ENCODE results near the gene NTNG1. TPM values are rescaled to one million over a fixed set of nuclear protein-coding genes. Genes with fewer than 3 reads are reported as not detected.

The NTNG1 gene
- total RNA-seq, 1 experiment from 2014 or later: 2.3 TPM

DNA sequence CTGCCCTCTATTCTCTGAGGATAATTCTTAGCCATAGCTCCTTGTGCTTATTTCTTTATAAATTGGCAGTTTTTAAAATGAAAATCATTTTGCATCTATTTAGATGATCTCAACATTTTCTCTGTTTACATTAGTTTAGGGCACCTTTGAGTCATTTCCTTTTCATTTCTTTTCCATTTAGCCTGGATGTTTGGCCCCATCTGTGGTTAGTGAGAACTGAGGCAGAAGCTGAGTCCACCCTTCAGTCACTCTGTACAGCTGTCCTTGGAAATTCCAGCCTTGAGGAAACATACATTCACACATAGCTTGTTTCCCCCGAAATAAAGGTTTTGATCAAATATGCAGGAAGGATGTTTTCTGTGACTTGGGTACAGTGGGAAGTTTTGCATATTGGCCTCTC is 123.7 kb downstream of the NTNG1 start (continued):
- TF ChIP-seq ZNF425 (CRISPR knock-in tag; conservative IDR thresholded peaks at IDR 0.05): no peak
- no peak for TF ChIP-seq NR1H2 (CRISPR knock-in tag; IDR thresholded peaks at IDR 0.05)
- TF ChIP-seq ZNF671 (CRISPR knock-in tag; IDR thresholded peaks at IDR 0.05): no peak
- no peak for TF ChIP-seq ELF4 (CRISPR knock-in tag; IDR thresholded peaks at IDR 0.05; ENCODE audit: low read depth)
- TF ChIP-seq, protein P1, sequence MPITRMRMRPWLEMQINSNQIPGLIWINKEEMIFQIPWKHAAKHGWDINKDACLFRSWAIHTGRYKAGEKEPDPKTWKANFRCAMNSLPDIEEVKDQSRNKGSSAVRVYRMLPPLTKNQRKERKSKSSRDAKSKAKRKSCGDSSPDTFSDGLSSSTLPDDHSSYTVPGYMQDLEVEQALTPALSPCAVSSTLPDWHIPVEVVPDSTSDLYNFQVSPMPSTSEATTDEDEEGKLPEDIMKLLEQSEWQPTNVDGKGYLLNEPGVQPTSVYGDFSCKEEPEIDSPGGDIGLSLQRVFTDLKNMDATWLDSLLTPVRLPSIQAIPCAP (CRISPR knock-in tag; IDR thresholded peaks at IDR 0.05): no peak
- TF ChIP-seq ZNF416 (CRISPR knock-in tag; IDR thresholded peaks at IDR 0.05): no peak
- TF ChIP-seq, protein P2, sequence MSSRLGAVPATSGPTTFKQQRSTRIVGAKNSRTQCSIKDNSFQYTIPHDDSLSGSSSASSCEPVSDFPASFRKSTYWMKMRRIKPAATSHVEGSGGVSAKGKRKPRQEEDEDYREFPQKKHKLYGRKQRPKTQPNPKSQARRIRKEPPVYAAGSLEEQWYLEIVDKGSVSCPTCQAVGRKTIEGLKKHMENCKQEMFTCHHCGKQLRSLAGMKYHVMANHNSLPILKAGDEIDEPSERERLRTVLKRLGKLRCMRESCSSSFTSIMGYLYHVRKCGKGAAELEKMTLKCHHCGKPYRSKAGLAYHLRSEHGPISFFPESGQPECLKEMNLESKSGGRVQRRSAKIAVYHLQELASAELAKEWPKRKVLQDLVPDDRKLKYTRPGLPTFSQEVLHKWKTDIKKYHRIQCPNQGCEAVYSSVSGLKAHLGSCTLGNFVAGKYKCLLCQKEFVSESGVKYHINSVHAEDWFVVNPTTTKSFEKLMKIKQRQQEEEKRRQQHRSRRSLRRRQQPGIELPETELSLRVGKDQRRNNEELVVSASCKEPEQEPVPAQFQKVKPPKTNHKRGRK (CRISPR knock-in tag; IDR thresholded peaks at IDR 0.05; ENCODE audit: borderline replicate concordance): no peak
- no peak for TF ChIP-seq ZNF263 (CRISPR knock-in tag; IDR thresholded peaks at IDR 0.05; ENCODE audit: low read depth)

DNA sequence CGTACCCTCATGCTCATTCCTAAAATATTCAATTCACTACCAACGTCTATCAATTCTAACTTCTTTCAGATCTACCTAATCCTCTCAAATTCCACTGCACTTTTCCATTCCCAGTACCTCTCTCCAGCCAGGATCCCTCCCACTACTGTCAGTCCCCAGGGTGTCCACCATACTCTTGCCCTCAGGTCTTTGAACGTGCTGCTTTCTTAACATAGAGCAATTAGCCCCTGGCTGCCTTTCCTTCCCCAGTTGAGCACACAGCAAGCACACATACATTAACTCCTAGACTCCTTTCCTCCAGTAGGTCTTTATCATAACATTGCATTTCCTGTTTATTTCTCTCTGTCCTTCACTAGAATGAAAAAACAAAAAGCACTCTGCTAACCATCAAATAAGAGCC is 126.7 kb downstream of the NTNG1 start:
- no peaks in the 10 kb centered on the region for H3K9me3 Mint-ChIP-seq
- no peak overlapping the region for H3K27ac Mint-ChIP-seq
- ChIA-PET POLR2A (no interaction called here), CTCF (interaction anchor here (1.2 kb wide), 1 partner anchor 10 kb away, joined by 7 read pairs; no protein-coding TSS in a partner anchor)
- ATAC-seq: peak; percentile 92
- H3K4me3 Mint-ChIP-seq: no peak overlapping the region
- no peaks in the 10 kb centered on the region for H3K27me3 Mint-ChIP-seq (ENCODE audit: low read depth)
- H3K4me1 Mint-ChIP-seq: peaks cover 10% of the 10 kb centered on the region
- no peaks in the 10 kb centered on the region for H3K36me3 Mint-ChIP-seq
- no peak for DNase-seq (ENCODE audit: low spot score)
- TF ChIP-seq KAT7 (CRISPR knock-in tag; IDR thresholded peaks at IDR 0.05; ENCODE audit: borderline replicate concordance) (no peak), RORB (CRISPR knock-in tag; IDR thresholded peaks at IDR 0.05) (no peak), NR3C1 (CRISPR knock-in tag; conservative IDR thresholded peaks at IDR 0.05; ENCODE audit: low read depth) (no peak), USF2 (CRISPR knock-in tag; IDR thresholded peaks at IDR 0.05) (no peak), ARID4B (CRISPR knock-in tag; IDR thresholded peaks at IDR 0.05; ENCODE audit: borderline replicate concordance) (no peak), ATF3 (CRISPR knock-in tag; conservative IDR thresholded peaks at IDR 0.05) (no peak), NR1H2 (CRISPR knock-in tag; IDR thresholded peaks at IDR 0.05) (no peak), MLX (CRISPR knock-in tag; IDR thresholded peaks at IDR 0.05) (no peak), NFATC4 (CRISPR knock-in tag; IDR thresholded peaks at IDR 0.05) (no peak), CREM (CRISPR knock-in tag; IDR thresholded peaks at IDR 0.05) (no peak), GRHL2 (CRISPR knock-in tag; IDR thresholded peaks at IDR 0.05; ENCODE audit: insufficient replicate concordance, severe bottlenecking) (no peak), OVOL2 (CRISPR knock-in tag; IDR thresholded peaks at IDR 0.05; ENCODE audit: borderline replicate concordance) (no peak)
- TF ChIP-seq, protein P3, sequence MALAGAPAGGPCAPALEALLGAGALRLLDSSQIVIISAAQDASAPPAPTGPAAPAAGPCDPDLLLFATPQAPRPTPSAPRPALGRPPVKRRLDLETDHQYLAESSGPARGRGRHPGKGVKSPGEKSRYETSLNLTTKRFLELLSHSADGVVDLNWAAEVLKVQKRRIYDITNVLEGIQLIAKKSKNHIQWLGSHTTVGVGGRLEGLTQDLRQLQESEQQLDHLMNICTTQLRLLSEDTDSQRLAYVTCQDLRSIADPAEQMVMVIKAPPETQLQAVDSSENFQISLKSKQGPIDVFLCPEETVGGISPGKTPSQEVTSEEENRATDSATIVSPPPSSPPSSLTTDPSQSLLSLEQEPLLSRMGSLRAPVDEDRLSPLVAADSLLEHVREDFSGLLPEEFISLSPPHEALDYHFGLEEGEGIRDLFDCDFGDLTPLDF (CRISPR knock-in tag; IDR thresholded peaks at IDR 0.05): no peak
- TF ChIP-seq, protein P4, sequence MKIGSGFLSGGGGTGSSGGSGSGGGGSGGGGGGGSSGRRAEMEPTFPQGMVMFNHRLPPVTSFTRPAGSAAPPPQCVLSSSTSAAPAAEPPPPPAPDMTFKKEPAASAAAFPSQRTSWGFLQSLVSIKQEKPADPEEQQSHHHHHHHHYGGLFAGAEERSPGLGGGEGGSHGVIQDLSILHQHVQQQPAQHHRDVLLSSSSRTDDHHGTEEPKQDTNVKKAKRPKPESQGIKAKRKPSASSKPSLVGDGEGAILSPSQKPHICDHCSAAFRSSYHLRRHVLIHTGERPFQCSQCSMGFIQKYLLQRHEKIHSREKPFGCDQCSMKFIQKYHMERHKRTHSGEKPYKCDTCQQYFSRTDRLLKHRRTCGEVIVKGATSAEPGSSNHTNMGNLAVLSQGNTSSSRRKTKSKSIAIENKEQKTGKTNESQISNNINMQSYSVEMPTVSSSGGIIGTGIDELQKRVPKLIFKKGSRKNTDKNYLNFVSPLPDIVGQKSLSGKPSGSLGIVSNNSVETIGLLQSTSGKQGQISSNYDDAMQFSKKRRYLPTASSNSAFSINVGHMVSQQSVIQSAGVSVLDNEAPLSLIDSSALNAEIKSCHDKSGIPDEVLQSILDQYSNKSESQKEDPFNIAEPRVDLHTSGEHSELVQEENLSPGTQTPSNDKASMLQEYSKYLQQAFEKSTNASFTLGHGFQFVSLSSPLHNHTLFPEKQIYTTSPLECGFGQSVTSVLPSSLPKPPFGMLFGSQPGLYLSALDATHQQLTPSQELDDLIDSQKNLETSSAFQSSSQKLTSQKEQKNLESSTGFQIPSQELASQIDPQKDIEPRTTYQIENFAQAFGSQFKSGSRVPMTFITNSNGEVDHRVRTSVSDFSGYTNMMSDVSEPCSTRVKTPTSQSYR (CRISPR knock-in tag; IDR thresholded peaks at IDR 0.05): no peak

Measured in WTC11 (cell line).